GM18951 (cell line): Measurements from ENCODE around the gene TPSG1.

ENCODE experiments used
- POLR2A ChIP-seq: IDR thresholded peaks from 4 replicates; pipeline ENCODE4 v1.6.1; 2011; ENCODE audit warnings: mild to moderate bottlenecking; ENCODE audit not compliant: insufficient read length, insufficient read depth; ENCODE audit errors: extremely low read depth
- in situ Hi-C: fragments of 300-500 bp; cut with MboI; formaldehyde crosslinking; loops from one replicate; pipeline ENCODE4 v1.12.0; 2022; ENCODE audit warnings: low sequenced_read_pairs, mixed read lengths, inconsistent platforms; ENCODE audit not compliant: unreplicated experiment

Gene TPSG1

DNA sequence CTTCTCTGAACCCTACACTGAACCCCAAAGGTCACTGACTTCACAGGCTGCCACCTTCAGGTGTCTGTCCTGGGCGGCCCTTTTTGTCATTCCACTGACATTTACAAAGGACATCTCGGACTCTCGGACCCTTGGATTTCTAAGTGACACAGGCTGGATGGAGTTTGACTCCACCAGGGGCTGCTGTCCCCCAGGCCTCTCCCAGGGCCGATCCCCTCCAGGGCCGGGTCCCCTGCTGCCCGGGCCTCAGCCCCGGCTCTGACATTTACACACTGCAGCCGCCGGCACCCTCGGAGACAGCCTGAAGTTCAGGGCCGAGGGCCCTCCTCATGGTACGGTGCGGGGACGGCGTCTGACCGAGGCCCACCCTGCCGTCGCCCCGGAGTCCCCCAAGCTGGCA, 48.0 kb downstream of the TPSG1 start:
- no peak for TF ChIP-seq POLR2A
- in situ Hi-C loops = no loop called here

- in situ Hi-C loops = no loop called here
- no peak for TF ChIP-seq POLR2A
Measured at GRCh38 chr16:1176280-1176897, 48.7 kb downstream of the TPSG1 start.

GRCh38 chr16:1175566-1176279, 49.3 kb downstream of the TPSG1 start:
- in situ Hi-C loops = no loop called here
- TF ChIP-seq POLR2A = no peak

DNA sequence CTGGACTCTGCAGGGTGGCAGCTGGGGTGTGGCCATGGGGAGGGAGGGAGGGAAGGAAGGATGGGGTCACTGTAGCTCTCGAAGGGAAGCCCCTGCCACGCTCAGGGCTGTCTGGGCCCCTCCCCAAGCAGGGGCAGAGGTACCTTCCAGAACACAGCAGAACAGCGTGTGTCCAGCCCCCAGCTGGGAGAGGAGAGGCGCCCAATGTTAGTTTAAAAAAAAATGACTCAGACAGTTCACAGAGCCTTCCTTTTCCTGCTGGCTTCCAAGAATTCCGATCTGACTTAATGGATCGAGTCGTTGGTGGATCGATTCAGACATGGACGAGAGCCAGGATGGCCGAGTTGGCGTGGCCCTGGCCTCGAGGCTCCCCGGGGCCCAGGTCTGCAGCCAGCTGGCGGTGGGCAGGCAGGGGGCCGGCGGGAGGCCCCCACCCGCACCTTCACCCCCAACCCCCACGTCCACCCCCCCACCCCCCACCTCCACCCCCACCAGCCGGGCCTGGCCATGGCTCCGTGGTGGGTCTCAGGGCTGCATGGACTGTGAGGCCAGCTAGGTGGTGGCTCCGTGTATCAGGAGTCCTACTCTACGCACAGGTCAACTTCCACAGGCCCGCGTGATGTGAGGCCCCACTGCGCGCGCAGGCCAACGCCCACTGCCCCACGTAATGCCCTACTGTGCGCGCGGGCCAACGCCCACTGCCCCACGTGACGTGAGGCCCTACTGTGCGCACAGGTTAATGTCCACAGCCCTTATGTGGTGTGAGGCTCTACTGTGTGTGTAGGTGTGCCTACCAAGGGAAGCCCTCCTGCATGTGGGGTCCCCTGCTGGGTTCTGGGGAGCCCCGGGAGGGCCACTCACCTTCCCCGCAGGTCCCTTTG, 50.4 kb downstream of the TPSG1 start:
- in situ Hi-C loops = no loop called here
- no peak for TF ChIP-seq POLR2A

DNA sequence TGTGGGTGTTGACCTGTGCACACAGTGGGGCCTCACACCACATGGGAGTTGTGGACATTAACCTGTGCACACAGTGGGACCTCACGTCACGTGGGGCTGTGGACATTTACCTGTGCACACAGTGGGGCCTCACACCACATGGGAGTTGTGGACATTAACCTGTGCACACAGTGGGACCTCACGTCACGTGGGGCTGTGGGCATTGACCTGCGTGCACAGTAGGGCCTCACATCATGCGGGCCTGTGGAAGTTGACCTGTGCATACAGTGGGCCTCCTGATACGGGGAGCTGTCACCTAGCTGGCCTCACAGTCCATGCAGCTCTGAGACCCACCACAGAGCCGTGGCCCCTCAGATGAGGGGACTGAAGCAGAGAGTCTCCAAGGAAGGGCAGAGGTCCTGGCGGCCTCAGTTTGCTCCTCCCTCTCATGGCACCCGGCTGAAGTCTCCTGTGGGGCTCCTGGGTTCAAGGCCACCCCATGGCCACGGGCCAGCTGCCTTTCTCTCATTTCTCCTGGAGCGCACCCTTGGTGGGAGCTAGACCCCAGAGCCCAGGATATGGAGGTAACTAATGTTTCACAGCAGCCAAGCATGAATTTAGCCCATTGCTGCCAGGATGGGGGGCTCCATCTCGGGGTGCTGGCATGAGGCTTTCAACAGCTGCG, 51.1 kb downstream of the TPSG1 start:
- in situ Hi-C loops = no loop called here
- no peak for TF ChIP-seq POLR2A

DNA sequence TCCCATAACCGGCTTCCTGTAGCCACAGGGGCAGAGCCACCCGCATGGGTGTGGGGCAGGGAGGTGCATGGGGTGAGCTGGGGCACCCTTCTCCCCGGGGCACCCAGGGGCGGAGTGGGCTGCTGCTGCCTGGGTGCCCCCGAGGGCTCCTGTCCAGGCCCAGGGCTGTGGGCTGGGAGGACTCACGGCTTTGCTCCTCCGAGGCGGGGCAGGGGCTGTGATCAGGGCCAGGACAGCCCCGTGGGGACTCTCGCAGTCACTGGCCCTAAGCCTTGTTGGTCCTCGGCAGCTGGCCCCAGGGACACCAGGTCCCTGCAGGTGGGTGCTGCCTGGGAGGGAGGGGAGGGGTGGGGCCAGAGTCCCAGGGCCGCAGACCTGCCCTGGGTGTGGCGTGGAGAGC, 52.4 kb downstream of the TPSG1 start:
- no peak for TF ChIP-seq POLR2A
- in situ Hi-C loops = no loop called here

DNA sequence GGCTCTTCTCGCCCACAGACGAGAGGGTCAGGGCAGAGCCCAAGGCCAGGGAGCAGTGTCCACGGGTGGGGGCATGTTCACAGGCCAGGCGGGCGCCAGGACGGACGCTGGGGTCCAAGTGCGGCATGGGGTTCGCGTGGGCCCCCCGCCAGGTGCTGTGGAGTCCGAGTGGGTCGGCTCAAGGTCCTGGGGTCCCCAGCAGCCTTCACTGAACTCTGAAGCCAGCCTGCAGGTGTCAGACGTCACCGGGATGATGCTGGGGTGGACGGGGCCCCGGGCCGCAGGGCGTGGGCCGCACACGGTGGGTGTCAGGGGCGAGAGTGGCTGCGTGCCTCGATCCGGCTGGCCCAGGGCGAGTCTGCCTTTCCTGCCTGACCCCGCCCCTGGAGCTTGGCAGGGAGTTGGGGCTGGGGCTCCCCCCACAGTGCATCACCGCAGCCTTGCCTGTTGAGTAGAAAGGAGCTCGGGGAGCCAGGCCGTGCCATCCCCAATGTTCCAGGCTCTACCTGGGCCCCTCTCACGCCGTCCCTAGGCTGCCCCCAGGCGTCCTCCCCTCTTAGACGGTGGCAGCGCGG, 53.1 kb downstream of the TPSG1 start:
- in situ Hi-C loops = no loop called here
- no peak for TF ChIP-seq POLR2A
